HG03060 (cell line): ENCODE measurements around the gene MAGEA8.
"Not testable (repeated sequence)": the region's sequence is repeated elsewhere in the genome, so short reads cannot be mapped to it uniquely, and the experiment has no call there.

ENCODE experiments used
- ATAC-seq: cut with Tn5 transposase; IDR thresholded peaks from one replicate; pipeline ENCODE4 v1.9.1; 2021; ENCODE audit warnings: low read depth, moderate number of reproducible peaks; ENCODE audit not compliant: unreplicated experiment

The MAGEA8 gene

GRCh38 chrX:149898554-149898953 lies 17.6 kb downstream of the MAGEA8 start:
- no peak for ATAC-seq

GRCh38 chrX:149903889-149904748 lies 23.1 kb downstream of the MAGEA8 start:
- peak; percentile 54 for ATAC-seq

GRCh38 chrX:149908308-149908707 lies 27.3 kb downstream of the MAGEA8 start:
- no peak for ATAC-seq

- ATAC-seq: no peak
Measured at GRCh38 chrX:149908727-149909126, 27.7 kb downstream of the MAGEA8 start.

GRCh38 chrX:149909324-149910177 lies 28.6 kb downstream of the MAGEA8 start:
- no peak for ATAC-seq

GRCh38 chrX:149910178-149910695 lies 29.3 kb downstream of the MAGEA8 start:
- ATAC-seq: no peak

GRCh38 chrX:149916745-149917392 lies 35.9 kb downstream of the MAGEA8 start:
- ATAC-seq: no peak

- ATAC-seq: not testable (repeated sequence)
Measured at GRCh38 chrX:149923836-149924235, 42.9 kb downstream of the MAGEA8 start.

- not testable (repeated sequence) for ATAC-seq
Measured at GRCh38 chrX:149924434-149924833, 43.5 kb downstream of the MAGEA8 start.

GRCh38 chrX:149927245-149927963 lies 46.4 kb downstream of the MAGEA8 start:
- not testable (repeated sequence) for ATAC-seq

GRCh38 chrX:149927964-149928258 lies 46.9 kb downstream of the MAGEA8 start:
- ATAC-seq: not testable (repeated sequence)

GRCh38 chrX:149928635-149929034 lies 47.7 kb downstream of the MAGEA8 start:
- ATAC-seq: not testable (repeated sequence)

- not testable (repeated sequence) for ATAC-seq
Measured at GRCh38 chrX:149929400-149929799, 48.4 kb downstream of the MAGEA8 start, which contains the start of gene HSFX4. TSS of gene HSFX4 (plus strand) at chrX:149929573. CDS start at chrX:149929645, 72 bp downstream.

GRCh38 chrX:149931355-149931754 lies 50.4 kb downstream of the MAGEA8 start:
- not testable (repeated sequence) for ATAC-seq

GRCh38 chrX:149932150-149932549 lies 51.2 kb downstream of the MAGEA8 start:
- ATAC-seq: not testable (repeated sequence)

GRCh38 chrX:149932970-149933369 lies 52.0 kb downstream of the MAGEA8 start:
- ATAC-seq: not testable (repeated sequence)

GRCh38 chrX:149933547-149933946 lies 52.6 kb downstream of the MAGEA8 start:
- not testable (repeated sequence) for ATAC-seq
